NCI-H345 (cell line): ENCODE measurements around the gene TRIM25.
"Not testable (repeated sequence)": the region's sequence is repeated elsewhere in the genome, so short reads cannot be mapped to it uniquely, and the experiment has no call there.

Source experiments
- DNase-seq: peaks from one replicate; lab custom pipeline; 2025; lab: John Stamatoyannopoulos, UW

The TRIM25 gene, protein sequence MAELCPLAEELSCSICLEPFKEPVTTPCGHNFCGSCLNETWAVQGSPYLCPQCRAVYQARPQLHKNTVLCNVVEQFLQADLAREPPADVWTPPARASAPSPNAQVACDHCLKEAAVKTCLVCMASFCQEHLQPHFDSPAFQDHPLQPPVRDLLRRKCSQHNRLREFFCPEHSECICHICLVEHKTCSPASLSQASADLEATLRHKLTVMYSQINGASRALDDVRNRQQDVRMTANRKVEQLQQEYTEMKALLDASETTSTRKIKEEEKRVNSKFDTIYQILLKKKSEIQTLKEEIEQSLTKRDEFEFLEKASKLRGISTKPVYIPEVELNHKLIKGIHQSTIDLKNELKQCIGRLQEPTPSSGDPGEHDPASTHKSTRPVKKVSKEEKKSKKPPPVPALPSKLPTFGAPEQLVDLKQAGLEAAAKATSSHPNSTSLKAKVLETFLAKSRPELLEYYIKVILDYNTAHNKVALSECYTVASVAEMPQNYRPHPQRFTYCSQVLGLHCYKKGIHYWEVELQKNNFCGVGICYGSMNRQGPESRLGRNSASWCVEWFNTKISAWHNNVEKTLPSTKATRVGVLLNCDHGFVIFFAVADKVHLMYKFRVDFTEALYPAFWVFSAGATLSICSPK

DNA sequence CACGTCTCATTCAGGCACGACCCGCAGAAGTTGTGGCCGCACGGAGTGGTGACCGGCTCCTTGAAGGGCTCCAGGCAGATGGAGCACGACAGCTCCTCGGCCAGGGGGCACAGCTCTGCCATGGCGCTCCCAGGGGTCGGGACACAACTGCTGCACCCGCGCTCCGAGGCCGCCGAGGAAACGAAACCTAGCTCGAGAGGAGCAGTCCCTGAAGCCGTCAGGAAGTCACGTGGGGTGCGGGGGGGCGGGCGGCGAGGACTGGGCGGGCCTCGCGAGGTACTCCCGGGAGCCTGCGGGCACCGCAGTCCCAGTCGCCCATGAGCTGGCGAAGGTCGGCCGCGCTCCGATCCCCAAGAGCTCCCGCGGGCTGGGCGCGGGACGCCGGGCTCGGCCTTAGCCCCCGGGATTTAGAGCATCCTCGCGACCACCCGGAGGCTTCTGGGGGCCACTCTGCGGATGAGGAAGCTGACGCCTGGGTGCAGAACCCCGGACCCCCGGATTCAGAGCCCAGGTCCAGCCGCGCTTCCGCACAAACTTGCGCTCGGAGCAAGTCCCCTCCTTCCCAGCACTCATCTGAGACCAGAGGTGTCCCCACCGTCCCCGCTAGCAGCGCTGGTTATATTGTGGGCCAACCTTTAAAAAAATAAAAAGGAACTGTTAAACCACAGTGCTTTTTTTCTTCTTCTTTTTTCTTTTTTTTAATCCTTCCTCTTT lies at the start of gene TRIM25:
Gene TRIM25, minus strand, starts transcription at position 183 of the 714 bp plus-strand sequence. Its CDS starts 61 bp downstream, at position 122.
- DNase-seq = peak; percentile 91

DNA sequence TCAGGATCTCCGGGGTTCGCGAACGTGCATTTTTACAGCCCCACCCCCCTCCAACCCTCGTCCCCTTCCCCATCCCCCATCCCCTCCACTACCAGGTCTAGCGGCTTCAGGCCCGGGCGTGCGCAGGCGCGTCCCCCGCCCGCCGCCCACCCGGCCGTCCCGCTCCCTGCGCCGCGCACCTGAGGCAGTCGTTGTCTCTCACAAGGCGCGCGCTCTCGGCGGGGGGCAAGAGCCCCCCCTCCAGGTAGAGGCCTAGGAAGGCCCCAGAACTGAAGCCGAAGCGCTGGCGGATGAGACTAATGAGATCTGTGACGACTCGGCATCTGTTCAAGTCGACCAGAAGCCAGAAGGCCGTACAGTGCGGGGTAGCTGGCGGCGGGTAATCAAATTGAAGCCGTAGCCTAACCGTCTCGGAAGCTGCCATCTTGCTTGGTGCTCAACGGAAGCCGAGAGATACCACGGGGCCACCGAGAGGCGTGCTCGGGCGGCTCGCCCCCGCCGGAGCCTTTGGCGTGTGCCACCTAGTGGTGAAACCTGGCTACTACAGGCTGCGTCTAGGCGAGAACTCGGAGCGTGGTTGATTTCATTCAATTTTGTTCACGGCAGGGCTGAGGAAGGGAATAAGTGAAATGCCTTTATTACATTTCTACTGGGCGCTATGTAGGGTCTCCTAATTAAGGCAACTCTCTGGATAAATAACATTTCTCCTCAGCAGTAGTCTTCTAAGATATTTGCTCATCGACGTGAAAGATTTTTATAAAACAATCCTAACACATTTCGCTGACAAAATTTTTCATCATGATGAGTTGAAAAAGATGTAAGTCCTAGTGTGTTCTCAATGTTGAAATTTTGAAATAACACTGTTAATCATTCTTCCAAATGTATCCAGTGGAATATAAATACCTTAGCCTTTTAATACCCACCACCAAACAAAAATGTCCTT lies 47.0 kb upstream of the TRIM25 start, which contains the start of gene COIL:
Gene COIL, minus strand, starts transcription at position 455 of the 943 bp plus-strand sequence. Its CDS starts 31 bp downstream, at position 424.
- DNase-seq = peak; percentile 95

DNA sequence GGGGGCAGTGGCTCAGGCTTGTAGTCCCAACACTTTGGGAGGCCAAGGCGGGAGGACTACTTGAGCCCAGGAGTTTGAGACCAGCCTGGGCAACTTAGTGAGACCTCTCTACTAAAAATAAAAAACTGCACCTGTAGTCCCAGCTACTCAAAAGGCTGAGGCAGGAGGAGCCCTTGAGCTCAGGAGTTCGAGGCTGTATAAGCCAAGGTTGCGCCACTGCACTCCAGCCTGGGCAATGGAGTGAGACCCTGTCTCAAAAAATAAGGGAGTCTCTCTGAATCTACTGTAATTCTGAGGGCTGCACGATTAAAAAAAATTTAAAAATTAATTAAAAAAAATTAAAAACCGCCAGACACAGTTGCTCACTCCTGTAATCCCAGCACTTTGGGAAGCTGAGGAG lies 43.1 kb upstream of the TRIM25 start:
- DNase-seq = no peak

DNA sequence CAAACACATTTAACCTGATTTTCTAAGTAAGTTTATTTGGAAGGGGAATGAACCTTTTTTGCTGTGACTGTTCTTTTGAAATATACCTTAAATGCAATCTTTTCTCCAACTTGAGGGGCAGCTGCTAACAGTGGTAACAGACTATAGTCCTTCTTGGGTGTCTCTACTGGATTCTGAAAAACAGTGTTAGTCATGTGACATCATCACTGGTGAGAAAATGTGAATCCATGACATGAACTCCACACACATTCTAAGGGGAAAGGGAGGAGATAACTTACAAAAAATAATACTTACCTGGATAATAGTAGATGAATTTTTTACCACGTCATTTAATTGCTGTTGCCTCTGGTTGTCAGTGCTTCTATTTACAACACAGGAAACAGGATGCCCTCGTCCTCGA lies 35.7 kb upstream of the TRIM25 start:
- DNase-seq = no peak

DNA sequence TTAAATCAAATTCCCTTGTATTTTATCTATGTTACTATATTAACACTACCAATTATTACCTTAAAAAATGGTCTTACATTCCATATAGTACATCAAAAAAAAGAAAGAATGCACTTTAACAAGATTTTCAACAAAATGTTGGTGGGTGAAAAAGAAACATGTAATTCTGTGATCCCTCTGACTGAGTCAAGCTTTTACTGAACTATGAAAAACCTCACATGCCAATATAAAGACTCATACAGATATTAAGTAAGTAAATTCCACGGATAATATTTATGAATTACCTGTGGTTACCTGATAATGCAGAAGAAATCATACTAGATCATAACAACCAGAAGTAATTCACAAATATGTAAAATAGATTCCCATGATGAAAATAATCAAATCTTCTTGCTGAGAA lies 34.6 kb upstream of the TRIM25 start:
- no peak for DNase-seq

DNA sequence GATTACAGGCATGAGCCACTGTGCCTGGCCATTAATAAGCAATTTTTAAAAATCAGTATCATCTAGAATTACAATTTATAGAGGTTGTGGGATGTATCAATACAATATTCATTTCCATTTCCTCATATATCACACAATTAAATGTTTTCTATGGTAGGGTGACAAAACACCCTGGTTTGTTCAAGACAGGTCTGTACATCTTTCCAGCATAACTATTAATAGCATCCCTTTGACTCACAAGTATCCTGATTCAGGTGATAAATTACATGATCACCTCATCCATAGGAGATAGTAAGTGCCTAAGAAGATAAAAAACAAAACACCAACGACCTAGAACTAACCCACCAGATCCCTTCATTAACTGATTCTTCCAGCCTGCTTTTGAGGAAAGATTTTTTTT lies 33.9 kb upstream of the TRIM25 start:
- DNase-seq = no peak

DNA sequence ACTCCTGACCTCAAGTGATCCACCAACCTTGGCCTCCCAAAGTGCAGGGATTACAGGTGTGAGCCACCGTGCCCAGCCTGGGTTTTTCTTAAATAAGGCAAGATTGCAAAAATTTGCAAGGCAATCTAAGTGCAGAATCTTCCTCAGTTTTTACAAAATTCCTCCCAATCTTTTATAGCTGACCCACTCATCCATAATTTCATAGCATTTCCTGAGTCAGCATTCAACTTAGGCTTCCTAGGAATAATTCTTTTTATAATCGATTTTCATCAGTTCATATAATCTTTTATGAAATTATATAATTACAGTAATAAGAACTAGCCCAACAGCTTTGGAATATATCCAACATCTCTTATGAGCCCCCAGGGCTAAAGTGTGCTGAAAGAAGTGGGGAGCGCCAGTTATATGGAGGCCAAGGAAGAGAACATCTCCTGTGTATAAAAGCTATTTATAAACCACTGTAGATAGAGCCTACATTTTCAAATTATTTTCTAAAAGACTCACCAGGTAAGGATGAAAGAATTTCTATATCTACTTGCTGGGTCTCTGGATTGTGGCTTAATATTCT lies 32.2 kb upstream of the TRIM25 start:
- no peak for DNase-seq

DNA sequence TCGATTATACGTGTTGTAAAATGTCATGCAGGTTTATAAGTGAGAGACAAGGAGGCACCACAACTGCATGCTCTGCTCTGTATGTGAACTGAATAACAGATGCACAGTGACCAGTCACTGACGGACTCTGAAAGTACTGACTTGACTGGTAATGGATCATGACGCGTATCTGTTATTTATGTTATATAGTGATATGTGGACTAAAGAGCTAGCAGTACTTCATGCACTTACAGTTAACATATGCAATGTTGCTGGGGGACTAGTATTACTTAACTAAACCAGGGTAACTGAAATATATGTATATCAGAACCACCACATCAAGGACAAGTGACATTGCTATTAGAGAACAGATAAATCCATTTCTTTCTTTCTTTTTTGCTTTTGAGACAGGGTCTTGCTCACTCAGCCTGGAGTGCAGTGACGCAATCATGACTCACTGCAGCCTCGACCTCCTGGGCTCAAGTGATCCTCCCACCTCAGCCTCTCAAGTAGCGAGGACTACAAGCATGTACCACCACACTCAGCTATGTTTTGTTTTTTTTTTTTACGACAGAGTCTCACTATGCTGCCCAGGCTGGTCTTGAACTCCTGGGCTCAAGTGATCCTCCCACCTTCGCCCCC lies 29.8 kb upstream of the TRIM25 start:
- no peak for DNase-seq

DNA sequence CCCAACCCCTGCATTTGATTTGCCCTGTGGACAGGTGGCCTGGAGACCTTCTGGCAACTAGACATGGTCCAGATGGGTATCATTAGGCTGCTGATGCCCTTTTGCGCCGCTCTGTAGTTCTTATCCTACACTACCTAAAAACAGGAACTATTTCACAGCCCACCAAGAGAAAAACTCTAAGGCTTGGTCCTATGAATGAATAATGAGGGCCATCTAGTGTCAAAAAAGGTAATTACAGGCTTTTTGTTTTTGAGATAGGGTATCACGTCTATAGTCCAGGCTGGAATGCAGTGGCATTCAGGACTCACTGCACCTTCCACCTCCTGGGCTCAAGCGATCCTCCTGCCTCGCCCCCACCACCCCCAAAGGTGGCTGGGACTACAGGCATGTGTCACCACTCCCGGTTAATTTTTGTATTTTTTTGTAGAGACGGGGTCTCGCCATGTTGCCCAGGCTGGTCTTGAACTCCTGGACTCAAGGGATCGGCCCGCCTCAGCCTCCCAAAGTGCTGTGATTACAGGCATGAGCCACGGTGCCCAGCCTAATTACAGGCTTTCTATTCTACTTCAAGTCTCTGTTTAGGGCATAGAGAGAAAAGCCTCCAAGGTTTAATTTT lies 26.1 kb upstream of the TRIM25 start:
- peak; percentile 42 for DNase-seq

DNA sequence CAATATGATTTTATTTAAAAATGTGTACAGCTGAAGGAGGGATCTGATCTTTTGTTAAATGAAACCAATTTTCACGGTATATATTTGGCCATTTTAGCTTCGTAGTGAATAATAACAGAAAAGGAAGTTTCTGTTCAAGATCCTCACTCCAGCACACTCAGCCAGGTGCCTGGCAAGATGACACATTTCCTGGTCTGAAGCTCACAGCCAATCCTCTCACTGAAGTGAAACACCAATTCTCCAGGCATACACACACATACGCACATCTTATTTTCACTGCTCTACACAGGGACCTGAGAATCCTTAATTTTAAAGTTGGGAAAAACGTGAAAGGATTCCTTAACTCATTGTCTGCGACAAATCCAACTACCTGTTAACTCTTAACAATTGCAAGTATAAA lies 24.4 kb upstream of the TRIM25 start:
- not testable (repeated sequence) for DNase-seq

DNA sequence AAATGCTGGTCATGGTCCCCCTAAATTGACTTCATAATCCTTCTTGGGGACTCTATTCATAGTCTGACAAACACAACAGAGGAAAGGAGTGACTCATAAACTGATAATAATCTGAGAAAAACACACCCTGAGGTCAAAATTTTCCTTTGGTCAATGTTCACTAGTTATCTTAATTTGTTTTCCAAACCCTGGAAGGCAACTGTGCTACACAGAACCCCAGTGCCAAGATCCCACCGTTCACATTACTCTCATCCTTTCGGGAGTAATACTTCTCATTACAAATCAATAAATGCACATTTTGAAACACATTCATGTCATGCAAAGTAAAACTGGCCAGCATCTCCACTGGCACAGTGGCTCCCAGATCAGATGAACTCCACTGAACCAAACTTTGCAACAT lies 23.8 kb upstream of the TRIM25 start:
- no peak for DNase-seq

DNA sequence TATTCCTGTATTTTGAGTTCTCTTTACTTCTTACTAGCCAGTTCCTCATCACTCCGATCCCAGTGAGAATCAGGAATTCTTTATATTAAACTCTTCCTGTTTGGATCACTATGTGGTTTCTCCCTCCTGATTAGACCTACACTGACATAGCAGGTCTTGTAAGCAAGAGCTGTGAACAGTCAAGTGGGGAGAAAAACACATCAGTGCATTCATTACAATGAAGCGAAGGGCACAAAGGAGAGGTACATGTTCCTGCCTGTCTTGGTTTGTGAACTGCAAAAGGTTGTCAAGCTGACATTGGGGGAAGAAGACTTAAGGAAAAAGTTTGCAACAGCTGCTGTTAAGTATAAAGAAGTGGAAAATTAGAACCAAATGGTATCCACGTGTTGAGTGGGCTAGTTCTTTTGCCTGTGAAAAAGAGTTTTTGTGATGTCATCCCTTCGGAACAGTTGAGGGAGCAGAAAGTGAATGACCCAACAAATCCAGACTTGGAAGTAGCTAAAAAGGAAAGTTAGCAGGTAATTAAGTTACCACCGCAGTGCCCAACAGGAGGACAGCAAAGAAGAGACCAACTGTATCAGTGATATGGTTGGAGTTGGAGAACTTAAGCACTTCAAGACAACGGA lies 23.0 kb upstream of the TRIM25 start:
- DNase-seq = no peak

DNA sequence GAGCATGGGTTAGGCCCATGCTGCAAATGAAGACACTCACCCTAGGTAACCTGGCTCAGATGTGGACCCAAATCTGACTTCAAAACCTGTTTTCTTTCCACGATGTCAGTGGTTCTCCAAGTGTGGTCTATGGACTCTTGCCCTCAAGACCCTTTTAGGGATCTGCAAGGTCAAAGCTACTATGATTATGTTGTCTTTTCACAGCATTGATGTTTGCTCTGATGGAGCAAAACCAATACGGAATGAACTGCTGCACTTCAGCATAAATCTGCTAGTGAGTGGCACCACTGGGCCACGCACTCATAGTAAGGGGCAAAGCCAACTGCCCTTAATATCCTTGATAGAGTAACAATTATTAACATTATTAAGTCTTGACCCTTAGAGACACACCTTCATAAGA lies 21.6 kb upstream of the TRIM25 start:
- no peak for DNase-seq

DNA sequence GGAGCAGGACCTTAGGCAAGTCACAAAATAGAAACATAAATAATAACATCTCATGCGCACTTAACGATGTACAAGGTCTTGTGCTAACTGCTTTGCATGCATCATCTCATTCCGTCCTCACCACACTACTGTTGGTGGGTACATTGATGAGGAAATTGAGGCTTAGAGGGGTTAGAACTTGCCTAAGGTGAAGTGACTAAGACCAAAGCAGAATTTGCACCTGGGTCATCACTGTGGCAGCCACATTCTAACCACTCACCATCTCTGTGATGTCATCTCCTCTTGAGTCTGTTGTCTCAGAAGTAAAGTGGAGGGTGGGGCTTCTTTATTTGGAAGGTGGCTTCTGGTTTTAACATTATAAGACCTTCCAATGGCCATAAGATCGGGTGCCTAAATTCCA lies 20.4 kb upstream of the TRIM25 start:
- no peak for DNase-seq

DNA sequence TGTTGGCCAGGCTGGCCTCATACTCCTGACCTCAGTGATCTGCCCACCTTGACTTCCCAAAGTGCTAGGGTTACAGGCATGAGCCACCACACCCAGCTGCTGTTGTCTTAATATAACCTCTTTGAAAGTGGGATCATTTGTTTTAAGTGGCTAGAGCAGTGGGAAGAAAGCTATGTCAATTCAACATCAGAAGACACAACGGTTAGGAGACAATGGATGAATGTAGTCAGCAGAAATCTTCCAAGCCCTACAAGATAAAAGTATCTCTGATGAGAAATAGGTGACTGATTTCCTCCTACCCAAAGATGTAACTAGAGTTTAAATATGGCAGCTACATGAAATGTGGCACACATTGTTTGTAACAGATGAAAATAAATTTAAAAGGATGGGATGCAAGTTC lies 20.0 kb upstream of the TRIM25 start:
- no peak for DNase-seq

DNA sequence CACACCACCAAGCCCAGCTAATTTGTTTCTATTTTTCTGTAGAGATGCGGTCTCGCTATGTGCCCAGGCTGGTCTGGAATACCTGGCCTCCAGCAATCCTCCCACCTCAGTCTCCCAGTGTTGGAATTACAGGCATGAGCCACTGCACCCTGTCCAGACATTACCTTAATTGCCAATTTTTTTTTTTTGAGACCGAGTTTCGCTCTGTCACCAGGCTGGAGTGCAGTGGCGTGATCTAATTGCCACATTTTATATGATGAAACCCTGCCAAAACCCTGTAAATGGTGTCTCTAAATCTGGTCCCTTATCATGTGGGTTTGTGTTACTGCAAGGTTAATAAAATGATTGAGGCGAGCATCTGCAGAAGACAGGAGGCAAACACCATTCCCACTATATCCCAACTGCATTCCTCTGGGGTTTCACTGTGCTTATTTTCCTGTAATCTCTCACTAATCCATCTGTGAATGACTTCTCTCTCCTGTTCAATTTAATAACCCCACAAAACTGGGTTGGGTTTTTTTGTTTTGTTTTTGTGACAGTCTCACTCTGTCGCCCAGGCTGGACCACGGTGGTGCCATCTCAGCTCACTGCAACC lies 19.4 kb upstream of the TRIM25 start:
- no peak for DNase-seq

DNA sequence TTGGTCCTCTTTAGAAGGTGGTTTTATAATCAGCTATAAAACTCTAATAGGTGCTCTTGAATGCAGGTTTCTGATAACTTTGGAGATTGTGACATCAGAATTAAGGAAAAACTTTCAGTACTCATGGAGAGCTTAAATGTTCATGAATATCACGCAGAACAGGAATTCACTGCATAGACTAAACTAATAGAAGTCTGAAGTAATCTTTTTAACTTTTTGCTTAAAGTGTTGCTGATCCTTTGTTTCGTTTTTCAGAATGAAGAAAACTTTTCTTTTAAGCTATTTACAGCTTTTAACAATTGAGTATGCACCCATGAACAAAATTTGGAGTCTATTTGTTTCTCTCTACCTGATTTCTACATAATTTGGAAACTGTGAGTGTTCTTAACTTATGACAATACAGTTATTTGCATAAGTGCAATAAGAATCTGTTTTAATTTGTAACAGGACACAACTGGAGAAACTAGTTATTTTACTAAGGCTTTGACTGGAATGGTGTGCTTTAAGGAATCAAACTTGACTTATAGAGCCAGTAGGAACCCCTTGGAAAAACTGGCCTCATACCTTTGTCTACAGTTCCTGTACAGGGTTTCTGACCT lies 17.0 kb upstream of the TRIM25 start:
- DNase-seq = no peak

DNA sequence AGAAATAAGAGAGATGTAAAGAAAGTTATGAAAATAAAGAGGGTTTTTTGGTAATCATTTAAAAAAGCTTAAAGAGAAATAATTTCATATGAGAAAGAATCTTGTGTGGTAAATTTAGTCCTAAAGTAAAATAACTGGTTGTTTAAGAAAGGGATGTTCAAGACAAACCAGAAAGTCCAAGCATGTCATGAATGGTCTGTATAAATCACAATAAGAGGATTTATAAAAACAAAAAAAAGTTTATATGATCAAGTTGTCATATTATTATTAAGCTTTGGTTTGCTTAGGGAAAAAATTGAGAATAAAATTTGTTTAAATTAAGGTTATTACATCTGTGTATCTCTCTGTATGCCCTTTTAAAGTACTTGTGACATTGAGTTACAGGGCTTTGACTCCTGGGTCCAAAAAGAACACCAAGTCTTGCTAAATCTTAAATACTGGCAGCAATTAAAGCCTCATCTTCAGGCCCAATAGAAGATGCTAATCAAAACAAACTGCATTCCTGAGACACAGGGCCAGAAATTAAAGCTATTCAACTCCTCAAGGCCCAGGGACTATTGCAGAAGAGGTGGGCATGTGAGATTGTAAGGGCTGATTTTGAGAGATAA lies 15.6 kb upstream of the TRIM25 start:
- no peak for DNase-seq

DNA sequence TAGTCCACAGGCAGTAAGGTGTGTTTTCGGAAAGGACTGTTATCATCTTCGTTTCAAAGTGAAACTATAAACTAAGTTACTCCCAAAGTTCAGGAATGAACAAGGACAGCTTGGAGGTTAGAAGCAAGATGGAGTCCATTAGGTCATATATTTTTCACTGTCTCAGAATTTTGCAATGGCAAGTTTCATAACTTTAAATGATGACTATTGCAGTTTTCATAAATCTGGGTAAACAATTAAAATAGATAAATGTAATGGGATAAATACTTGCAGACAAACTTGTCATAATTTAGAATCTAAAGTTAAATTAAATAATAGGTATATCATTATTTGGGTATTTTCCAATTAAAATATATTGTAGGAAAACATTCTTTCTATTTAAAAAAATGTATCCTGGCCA lies 14.7 kb upstream of the TRIM25 start:
- no peak for DNase-seq
